ENCODE data around the gene NQO2. TPM values are rescaled to one million over a fixed set of nuclear protein-coding genes. Genes with fewer than 3 reads are reported as not detected.

Gene NQO2
- total RNA-seq, 1 experiment from 2014 or later: 26.8 TPM

GRCh38 chr6:3013486-3013885 lies 13.8 kb downstream of the NQO2 start:
- intact Hi-C loops (cut with micrococcal nuclease): loop anchor here (1.0 kb wide), 1 partner anchor 40 kb away; no protein-coding TSS in a partner anchor
- Histone ChIP-seq H3K9ac (ENCODE audit: low read length) (no peak overlapping the region; the same call in 1 of the 2 replicates), H3F3A (ENCODE audit: low read length, unreplicated experiment) (no peaks in the 10 kb centered on the region), H4K20me1 (ENCODE audit: low read length) (no peaks in the 10 kb centered on the region), H3K9me3 (ENCODE audit: low read length) (0 out of 2 replicates have a peak, but pooled peaks cover 5% of the 10 kb centered on the region), H3K27ac (ENCODE audit: low read length) (peak overlapping the region; percentile 61), H3K4me1 (ENCODE audit: insufficient read depth, low read length) (peaks cover 16% of the 10 kb centered on the region), H3K4me3 (ENCODE audit: low read length) (no peak overlapping the region), H3K36me3 (ENCODE audit: low read depth, low read length) (peaks cover 55% of the 10 kb centered on the region), H3K4me2 (ENCODE audit: low read length) (peak overlapping the region; percentile 11; the same call in 1 of the 2 replicates), H3K27me3 (ENCODE audit: low read length) (no peaks in the 10 kb centered on the region), H3K79me2 (ENCODE audit: low read length) (no peaks in the 10 kb centered on the region), H3K9me2 (replicated peaks; ENCODE audit: low read length) (no peaks in the 10 kb centered on the region), H2AFZ (ENCODE audit: low read length) (peak overlapping the region; percentile 25; the same call in 1 of the 2 replicates)
- TF ChIP-seq EZH2 (IDR thresholded peaks at IDR 0.05; ENCODE audit: low read length, unreplicated experiment) (no peak), CTCF (conservative IDR thresholded peaks at IDR 0.05; ENCODE audit: low read depth, low read length) (0 out of 2 replicates have a peak, but pooled peaks have one; percentile 16)
- DNase-seq (peak; percentile 94), ATAC-seq (peak; percentile 100)
- no TSS peak for BruUV-seq (replicated peaks)
- POLR2A ChIA-PET (ENCODE audit: unreplicated experiment): no interaction called here
- CTCF ChIA-PET: no interaction called here

GRCh38 chr6:3013901-3014674 lies 14.4 kb downstream of the NQO2 start:
- Histone ChIP-seq H3K9ac (ENCODE audit: low read length) (no peak overlapping the region; the same call in 1 of the 2 replicates), H3K9me2 (replicated peaks; ENCODE audit: low read length) (no peaks in the 10 kb centered on the region), H4K20me1 (ENCODE audit: low read length) (no peaks in the 10 kb centered on the region), H2AFZ (ENCODE audit: low read length) (peak overlapping the region; percentile 25; the same call in 1 of the 2 replicates), H3K4me3 (ENCODE audit: low read length) (no peak overlapping the region), H3K9me3 (ENCODE audit: low read length) (0 out of 2 replicates have a peak, but pooled peaks cover 5% of the 10 kb centered on the region), H3K36me3 (ENCODE audit: low read depth, low read length) (peaks cover 55% of the 10 kb centered on the region), H3K4me1 (ENCODE audit: insufficient read depth, low read length) (peaks cover 16% of the 10 kb centered on the region), H3K27ac (ENCODE audit: low read length) (peak overlapping the region; percentile 61), H3K27me3 (ENCODE audit: low read length) (no peaks in the 10 kb centered on the region), H3F3A (ENCODE audit: low read length, unreplicated experiment) (peaks cover 4% of the 10 kb centered on the region), H3K79me2 (ENCODE audit: low read length) (no peaks in the 10 kb centered on the region), H3K4me2 (ENCODE audit: low read length) (0 out of 2 replicates have a peak overlapping the region, but pooled peaks have one; percentile 9)
- BruUV-seq (replicated peaks): no TSS peak
- no peak for ATAC-seq
- ChIA-PET CTCF (no interaction called here), POLR2A (ENCODE audit: unreplicated experiment) (no interaction called here)
- no peak for DNase-seq
- intact Hi-C loops (cut with micrococcal nuclease): loop anchor here (1.0 kb wide), 1 partner anchor 39 kb away; no protein-coding TSS in a partner anchor
- no peak for TF ChIP-seq EZH2phosphoT487 (IDR thresholded peaks at IDR 0.05; ENCODE audit: borderline replicate concordance, low read length)
- TF ChIP-seq CTCF (conservative IDR thresholded peaks at IDR 0.05; ENCODE audit: low read depth, low read length): no peak
- no peak for TF ChIP-seq EZH2 (IDR thresholded peaks at IDR 0.05; ENCODE audit: low read length, unreplicated experiment)

- no peaks in the 10 kb centered on the region for H3K9me2 ChIP-seq (replicated peaks; ENCODE audit: low read length)
- DNase-seq: no peak
- H3K9ac ChIP-seq (ENCODE audit: low read length): no peak overlapping the region
- 0 out of 2 replicates have a peak, but pooled peaks cover 5% of the 10 kb centered on the region for H3K9me3 ChIP-seq (ENCODE audit: low read length)
- intact Hi-C loops (cut with micrococcal nuclease): no loop called here
- ChIA-PET POLR2A (ENCODE audit: unreplicated experiment) (no interaction called here), CTCF (no interaction called here)
- no peak overlapping the region for H3K27ac ChIP-seq (ENCODE audit: low read length)
- no peaks in the 10 kb centered on the region for H3K79me2 ChIP-seq (ENCODE audit: low read length)
- no peak for ATAC-seq
- no peak for TF ChIP-seq EZH2phosphoT487 (IDR thresholded peaks at IDR 0.05; ENCODE audit: borderline replicate concordance, low read length)
- TF ChIP-seq EZH2 (IDR thresholded peaks at IDR 0.05; ENCODE audit: low read length, unreplicated experiment): no peak
- no peak for TF ChIP-seq CTCF (conservative IDR thresholded peaks at IDR 0.05; ENCODE audit: low read depth, low read length)
- H3K27me3 ChIP-seq (ENCODE audit: low read length): no peaks in the 10 kb centered on the region
- no peak overlapping the region for H3K4me3 ChIP-seq (ENCODE audit: low read length)
- BruUV-seq (replicated peaks): no TSS peak
- peaks cover 16% of the 10 kb centered on the region for H3K4me1 ChIP-seq (ENCODE audit: insufficient read depth, low read length)
- H4K20me1 ChIP-seq (ENCODE audit: low read length): no peaks in the 10 kb centered on the region
- H3K36me3 ChIP-seq (ENCODE audit: low read depth, low read length): peaks cover 56% of the 10 kb centered on the region
- no peak overlapping the region for H2AFZ ChIP-seq (ENCODE audit: low read length)
- H3F3A ChIP-seq (ENCODE audit: low read length, unreplicated experiment): peaks cover 5% of the 10 kb centered on the region
- no peak overlapping the region for H3K4me2 ChIP-seq (ENCODE audit: low read length)
Measured at GRCh38 chr6:3014675-3015066, 15.0 kb downstream of the NQO2 start.

All from PC-3 (cell line).